Upper lobe of right lung (tissue), 1 donor: ENCODE measurements around the gene NLGN2. TPM values are rescaled to one million over a fixed set of nuclear protein-coding genes. Genes with fewer than 3 reads are reported as not detected.

Experiments used
- ATAC-seq: fragments of 200-7000 bp; cut with Tn5 transposase; one replicate; pipeline ENCODE4 v1.9.1; 2020; ENCODE audit warnings: mild to moderate bottlenecking, moderate library complexity
- DNase-seq: peaks from one replicate; pipeline ENCODE4 v3.0.0-alpha.2; 2020
- H3K27ac ChIP-seq: fragments of 200-600 bp; one replicate; pipeline ENCODE4 v1.8.0; 2022
- H3K27me3 ChIP-seq: fragments of 200-600 bp; one replicate; pipeline ENCODE4 v1.8.0; 2022; ENCODE audit warnings: mild to moderate bottlenecking
- H3K36me3 ChIP-seq: fragments of 200-600 bp; one replicate; pipeline ENCODE4 v1.8.0; 2022
- H3K4me1 ChIP-seq: fragments of 200-600 bp; one replicate; pipeline ENCODE4 v1.8.0; 2022
- H3K4me3 ChIP-seq: fragments of 200-600 bp; one replicate; pipeline ENCODE4 v1.8.0; 2022; ENCODE audit warnings: mild to moderate bottlenecking
- H3K9me3 ChIP-seq: fragments of 200-600 bp; one replicate; pipeline ENCODE4 v1.8.0; 2022
- CTCF ChIP-seq: fragments of 200-600 bp; IDR thresholded peaks from one replicate; pipeline ENCODE4 v1.8.0; 2022; ENCODE audit warnings: antibody characterized with exemption
- intact Hi-C: fragments of 100-400 bp; cut with DNase I; formaldehyde crosslinking; loops from one replicate; pipeline ENCODE4 v1.11.0; 2022
- total RNA-seq: library from RNA; stranded (reverse); fragmentation: NEBNext Ultra II Directional; extraction: Animal tissue kit (Norgen Biotek cat#: 25700); gene quantifications from one replicate; pipeline ENCODE4 v1.2.1, GENCODE V29; 2021
- donor health status: DM: no; HTN: yes; CAD: no; lungs with severe emphysema.

Gene NLGN2
- total RNA-seq, 1 donor from 2014 or later = 11.7 TPM

GRCh38 chr17:7413346-7413985, 5.8 kb downstream of the NLGN2 start:
- DNase-seq = no peak
- no peaks in the 10 kb centered on the region for H3K9me3 ChIP-seq
- no peaks in the 10 kb centered on the region for H3K4me1 ChIP-seq
- no peaks in the 10 kb centered on the region for H3K27me3 ChIP-seq
- intact Hi-C loops = no loop called here
- no peak for TF ChIP-seq CTCF
- no peak for ATAC-seq
- no peaks in the 10 kb centered on the region for H3K36me3 ChIP-seq
- no peak overlapping the region for H3K27ac ChIP-seq
- H3K4me3 ChIP-seq = no peak overlapping the region

GRCh38 chr17:7414837-7415236, 7.2 kb downstream of the NLGN2 start:
- Histone ChIP-seq H3K4me3 (no peak overlapping the region), H3K27me3 (no peaks in the 10 kb centered on the region), H3K36me3 (no peaks in the 10 kb centered on the region), H3K4me1 (no peaks in the 10 kb centered on the region), H3K9me3 (no peaks in the 10 kb centered on the region), H3K27ac (no peak overlapping the region)
- ATAC-seq = no peak
- intact Hi-C loops = no loop called here
- no peak for DNase-seq
- no peak for TF ChIP-seq CTCF

GRCh38 chr17:7415784-7416183, 8.1 kb downstream of the NLGN2 start:
- TF ChIP-seq CTCF = no peak
- no peak overlapping the region for H3K27ac ChIP-seq
- no peaks in the 10 kb centered on the region for H3K4me1 ChIP-seq
- ATAC-seq (no peak), DNase-seq (no peak)
- H3K9me3 ChIP-seq = no peaks in the 10 kb centered on the region
- H3K4me3 ChIP-seq = no peak overlapping the region
- H3K36me3 ChIP-seq = no peaks in the 10 kb centered on the region
- H3K27me3 ChIP-seq = no peaks in the 10 kb centered on the region
- intact Hi-C loops = no loop called here

- TF ChIP-seq CTCF = no peak
- no peaks in the 10 kb centered on the region for H3K9me3 ChIP-seq
- intact Hi-C loops = no loop called here
- H3K4me3 ChIP-seq = no peak overlapping the region
- ATAC-seq (no peak), DNase-seq (no peak)
- H3K4me1 ChIP-seq = no peaks in the 10 kb centered on the region
- H3K27me3 ChIP-seq = no peaks in the 10 kb centered on the region
- H3K36me3 ChIP-seq = no peaks in the 10 kb centered on the region
- no peak overlapping the region for H3K27ac ChIP-seq
These were observed 8.7 kb downstream of the NLGN2 start for GRCh38 chr17:7416323-7416722.

GRCh38 chr17:7417056-7417655, 9.5 kb downstream of the NLGN2 start:
- Histone ChIP-seq H3K27ac (no peak overlapping the region), H3K9me3 (no peaks in the 10 kb centered on the region), H3K27me3 (no peaks in the 10 kb centered on the region), H3K4me3 (no peak overlapping the region), H3K36me3 (no peaks in the 10 kb centered on the region), H3K4me1 (no peaks in the 10 kb centered on the region)
- intact Hi-C loops = no loop called here
- ATAC-seq = no peak
- TF ChIP-seq CTCF = no peak
- DNase-seq = no peak
